GM12865 (cell line): ENCODE data around the gene EMILIN2.
"Not testable (repeated sequence)": the region's sequence is repeated elsewhere in the genome, so short reads cannot be mapped to it uniquely, and the experiment has no call there.

Source experiments
- DNase-seq: peaks from one replicate; pipeline ENCODE4 v3.0.0; 2010; ENCODE audit warnings: low read depth
- H3K4me3 ChIP-seq: 2 replicates; pipeline ENCODE4 v1.5.1; 2011; ENCODE audit warnings: mild to moderate bottlenecking, low read depth, low read length, control low read depth
- CTCF ChIP-seq: IDR thresholded peaks from 2 replicates; pipeline ENCODE4 v1.5.1; 2011; ENCODE audit warnings: low read length, control low read depth, low read depth, inconsistent platforms; ENCODE audit not compliant: insufficient read depth; ENCODE audit errors: missing control alignments

EMILIN2 gene

GRCh38 chr18:2826581-2826980 is 20.2 kb upstream of the EMILIN2 start:
- DNase-seq = no peak
- no peak overlapping the region for H3K4me3 ChIP-seq
- TF ChIP-seq CTCF = no peak

GRCh38 chr18:2827061-2827460 is 19.7 kb upstream of the EMILIN2 start:
- no peak overlapping the region for H3K4me3 ChIP-seq
- DNase-seq = no peak
- TF ChIP-seq CTCF = no peak

- H3K4me3 ChIP-seq, DNase-seq: not testable (repeated sequence)
Measured at GRCh38 chr18:2836118-2836517, 10.7 kb upstream of the EMILIN2 start.

- H3K4me3 ChIP-seq, DNase-seq: not testable (repeated sequence)
Measured at GRCh38 chr18:2837290-2837689, 9.5 kb upstream of the EMILIN2 start.

GRCh38 chr18:2839202-2839601 is 7.6 kb upstream of the EMILIN2 start:
- no peak for TF ChIP-seq CTCF
- H3K4me3 ChIP-seq = no peak overlapping the region
- DNase-seq = no peak

GRCh38 chr18:2840521-2840920 is 6.3 kb upstream of the EMILIN2 start:
- H3K4me3 ChIP-seq = no peak overlapping the region
- no peak for TF ChIP-seq CTCF
- no peak for DNase-seq

GRCh38 chr18:2843146-2843545 is 3.7 kb upstream of the EMILIN2 start:
- no peak for DNase-seq
- no peak for TF ChIP-seq CTCF
- no peak overlapping the region for H3K4me3 ChIP-seq

GRCh38 chr18:2845172-2845571 is 1.6 kb upstream of the EMILIN2 start:
- no peak overlapping the region for H3K4me3 ChIP-seq
- DNase-seq = peak; percentile 6
- no peak for TF ChIP-seq CTCF
